Parietal lobe (tissue), 1 donor: Measurements from ENCODE around the gene CALHM6. TPM values are rescaled to one million over a fixed set of nuclear protein-coding genes. Genes with fewer than 3 reads are reported as not detected.

Source experiments
- total RNA-seq: library from RNA; depleted of rRNA; stranded (reverse); fragments of >200 nt; gene quantifications from one replicate; pipeline ENCODE4 v1.2.3, GENCODE V29; 2014

CALHM6 gene
- not detected for total RNA-seq

GRCh38 chr6:116461331-116461931, at the start of gene CALHM6:
TSS of gene CALHM6 (plus strand) at chr6:116461375. CDS start at chr6:116461930, 555 bp downstream.

GRCh38 chr6:116511424-116512110, 50.4 kb downstream of the CALHM6 start, which contains the start of gene CALHM5:
TSS of gene CALHM5 (plus strand) at chr6:116511639. CDS start at chr6:116511697, 58 bp downstream.

Other genes with a start within 250 kb of the CALHM6 start
- 81.7 TPM for gene TSPYL4, start 207.3 kb upstream of the CALHM6 start, total RNA-seq
- 108 TPM for gene TSPYL1, start 181.4 kb upstream of the CALHM6 start, total RNA-seq
- gene DSE, start 90.4 kb upstream of the CALHM6 start, total RNA-seq = 38.2 TPM
- gene CALHM5, start 50.3 kb downstream of the CALHM6 start, total RNA-seq = 0.31 TPM
- not detected for gene TRAPPC3L, start 84.3 kb downstream of the CALHM6 start, total RNA-seq
- not detected for gene CALHM4, start 92.4 kb downstream of the CALHM6 start, total RNA-seq
- gene RWDD1, start 110.1 kb downstream of the CALHM6 start, total RNA-seq = 29.1 TPM
- gene RSPH4A, start 155.1 kb downstream of the CALHM6 start, total RNA-seq = 2.5 TPM
- 33.8 TPM for gene ZUP1, start 207.4 kb downstream of the CALHM6 start, total RNA-seq
- gene KPNA5, start 219.8 kb downstream of the CALHM6 start, total RNA-seq = 34.4 TPM